ENCODE measurements around the gene UBE2I.

- TF ChIP-seq POLR2A (IDR thresholded peaks at IDR 0.05; ENCODE audit: borderline replicate concordance, extremely low read depth, insufficient read depth, insufficient read length) (no peak), EZH2phosphoT487 (IDR thresholded peaks at IDR 0.05; ENCODE audit: borderline replicate concordance) (no peak), JUND (IDR thresholded peaks at IDR 0.05) (no peak), EZH2 (IDR thresholded peaks at IDR 0.05) (no peak)
- TF ChIP-seq, protein P1, sequence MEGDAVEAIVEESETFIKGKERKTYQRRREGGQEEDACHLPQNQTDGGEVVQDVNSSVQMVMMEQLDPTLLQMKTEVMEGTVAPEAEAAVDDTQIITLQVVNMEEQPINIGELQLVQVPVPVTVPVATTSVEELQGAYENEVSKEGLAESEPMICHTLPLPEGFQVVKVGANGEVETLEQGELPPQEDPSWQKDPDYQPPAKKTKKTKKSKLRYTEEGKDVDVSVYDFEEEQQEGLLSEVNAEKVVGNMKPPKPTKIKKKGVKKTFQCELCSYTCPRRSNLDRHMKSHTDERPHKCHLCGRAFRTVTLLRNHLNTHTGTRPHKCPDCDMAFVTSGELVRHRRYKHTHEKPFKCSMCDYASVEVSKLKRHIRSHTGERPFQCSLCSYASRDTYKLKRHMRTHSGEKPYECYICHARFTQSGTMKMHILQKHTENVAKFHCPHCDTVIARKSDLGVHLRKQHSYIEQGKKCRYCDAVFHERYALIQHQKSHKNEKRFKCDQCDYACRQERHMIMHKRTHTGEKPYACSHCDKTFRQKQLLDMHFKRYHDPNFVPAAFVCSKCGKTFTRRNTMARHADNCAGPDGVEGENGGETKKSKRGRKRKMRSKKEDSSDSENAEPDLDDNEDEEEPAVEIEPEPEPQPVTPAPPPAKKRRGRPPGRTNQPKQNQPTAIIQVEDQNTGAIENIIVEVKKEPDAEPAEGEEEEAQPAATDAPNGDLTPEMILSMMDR (IDR thresholded peaks at IDR 0.05 in 2 of 3, conservative IDR thresholded peaks at IDR 0.05 in 1 of 3; ENCODE audit: borderline replicate concordance in 1 of 3, insufficient read depth in 1 of 3, low read depth in 2 of 3, low read length in 2 of 3): no peak
Observed at GRCh38 chr16:1312903-1313302, 3.5 kb downstream of the UBE2I start.

All from HCT116 (cell line).